H1 (cell line): Measurements from ENCODE around the gene BOLL. TPM values are rescaled to one million over a fixed set of nuclear protein-coding genes. Genes with fewer than 3 reads are reported as not detected.

Experiments used
- CHD1 ChIP-seq: IDR thresholded peaks from 2 replicates; pipeline ENCODE4 v1.6.1; 2012; ENCODE audit warnings: low read depth, low read length, improper control_type of control experiment
- CHD2 ChIP-seq: IDR thresholded peaks from 2 replicates; pipeline ENCODE4 v1.6.1; 2012; ENCODE audit warnings: low read length, improper control_type of control experiment
- CTCF ChIP-seq, 3 experiments: IDR thresholded peaks; 1 replicate in 2 of 3; 2 replicates in 1 of 3; pipeline versions ENCODE4 v1.5.1 to v1.6.1; 2011; ENCODE audit warnings: low read length in 3 of 3, mild to moderate bottlenecking in 3 of 3, inconsistent platforms in 2 of 3, low read depth in 1 of 3, moderate library complexity in 1 of 3; ENCODE audit not compliant: insufficient read depth in 1 of 3; ENCODE audit errors: control extremely low read depth in 1 of 3
- EZH2 ChIP-seq: fragments of 200-600 bp; sonication (generic); IDR thresholded peaks from 2 replicates; pipeline ENCODE4 v1.7.1; 2012; ENCODE audit warnings: low read depth, mild to moderate bottlenecking, moderate library complexity, low read length, inconsistent platforms; ENCODE audit not compliant: severe bottlenecking
- HDAC2 ChIP-seq, 2 experiments: fragments of 300-600 bp in 1 of 2; sonication (generic) in 1 of 2; IDR thresholded peaks; 2 replicates each; pipeline ENCODE4 v1.6.1; 2011 to 2012; ENCODE audit warnings: low read depth in 2 of 2, low read length in 2 of 2, mild to moderate bottlenecking in 2 of 2, moderate library complexity in 2 of 2, borderline replicate concordance in 1 of 2, inconsistent platforms in 1 of 2
- KDM1A ChIP-seq: fragments of 200-600, 300-600 bp; sonication (generic); IDR thresholded peaks from 2 replicates; pipeline ENCODE4 v1.7.1; 2016; ENCODE audit warnings: mild to moderate bottlenecking, low read length, borderline replicate concordance
- SP2 ChIP-seq: IDR thresholded peaks from 2 replicates; pipeline ENCODE4 v1.6.1; 2012; ENCODE audit warnings: mild to moderate bottlenecking, low read length, inconsistent platforms
- polyA plus RNA-seq, 7 experiments: library from polyadenylated mRNA; depleted of rRNA in 3 of 7; stranded (reverse) in 5 of 7; unstranded in 2 of 7; fragments of >200 nt in 5 of 7; fragments of 200-250 nt in 2 of 7; gene quantifications; 1 replicate in 5 of 7; 2 replicates in 1 of 7; 4 replicates in 1 of 7; pipeline versions ENCODE4 v1.2.1 to v1.2.3, GENCODE V29; 2011 to 2013; ENCODE audit warnings: missing spikeins in 2 of 7, mixed read lengths in 2 of 7
- total RNA-seq: library from RNA; stranded (reverse); fragmentation: NEBNext Ultra II Directional; extraction: Animal tissue kit (Norgen Biotek cat#: 25700); gene quantifications from 2 replicates; pipeline ENCODE4 v1.2.1, GENCODE V29; 2021

The BOLL gene
- total and polyA plus RNA-seq, 2 of the 8 experiments (the other 6 are each of a cell fraction or from before 2014, with no cell fraction given): not detected

DNA sequence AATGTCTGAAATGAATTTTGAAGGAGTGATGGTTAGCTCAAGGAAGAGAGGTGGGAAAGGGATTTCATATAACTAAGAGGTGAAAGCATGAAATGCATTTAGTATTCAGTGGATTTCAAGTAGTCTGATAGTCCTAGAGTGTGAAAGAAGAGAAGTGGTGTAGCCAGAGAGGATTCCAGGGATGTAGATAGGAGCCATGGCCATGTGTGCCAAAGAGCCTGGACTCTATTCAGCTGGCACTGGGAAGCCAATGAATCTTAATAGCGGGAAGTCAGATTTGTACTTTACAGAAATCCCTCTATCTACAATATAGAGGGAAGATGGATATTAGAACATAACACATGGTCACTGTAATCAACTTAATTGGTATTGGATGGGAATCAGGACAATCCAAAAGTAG is 8.3 kb upstream of the BOLL start (continued):
- TF ChIP-seq CTCF (IDR thresholded peaks at IDR 0.05; ENCODE audit: control extremely low read depth in 1 of 3, insufficient read depth in 1 of 3, low read depth in 1 of 3, low read length in 3 of 3) (no peak), SP2 (no peak), EZH2 (no peak), CHD2 (no peak), HDAC2 (IDR thresholded peaks at IDR 0.05; ENCODE audit: borderline replicate concordance in 1 of 2, low read depth in 2 of 2, low read length in 2 of 2) (no peak), CHD1 (no peak), KDM1A (no peak)
